GDM1 (cell line): ENCODE data around the gene TRIM31.

Source experiments
- DNase-seq: peaks from one replicate; lab custom pipeline; 2025; lab: John Stamatoyannopoulos, UW

The TRIM31 gene, protein sequence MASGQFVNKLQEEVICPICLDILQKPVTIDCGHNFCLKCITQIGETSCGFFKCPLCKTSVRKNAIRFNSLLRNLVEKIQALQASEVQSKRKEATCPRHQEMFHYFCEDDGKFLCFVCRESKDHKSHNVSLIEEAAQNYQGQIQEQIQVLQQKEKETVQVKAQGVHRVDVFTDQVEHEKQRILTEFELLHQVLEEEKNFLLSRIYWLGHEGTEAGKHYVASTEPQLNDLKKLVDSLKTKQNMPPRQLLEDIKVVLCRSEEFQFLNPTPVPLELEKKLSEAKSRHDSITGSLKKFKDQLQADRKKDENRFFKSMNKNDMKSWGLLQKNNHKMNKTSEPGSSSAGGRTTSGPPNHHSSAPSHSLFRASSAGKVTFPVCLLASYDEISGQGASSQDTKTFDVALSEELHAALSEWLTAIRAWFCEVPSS

DNA sequence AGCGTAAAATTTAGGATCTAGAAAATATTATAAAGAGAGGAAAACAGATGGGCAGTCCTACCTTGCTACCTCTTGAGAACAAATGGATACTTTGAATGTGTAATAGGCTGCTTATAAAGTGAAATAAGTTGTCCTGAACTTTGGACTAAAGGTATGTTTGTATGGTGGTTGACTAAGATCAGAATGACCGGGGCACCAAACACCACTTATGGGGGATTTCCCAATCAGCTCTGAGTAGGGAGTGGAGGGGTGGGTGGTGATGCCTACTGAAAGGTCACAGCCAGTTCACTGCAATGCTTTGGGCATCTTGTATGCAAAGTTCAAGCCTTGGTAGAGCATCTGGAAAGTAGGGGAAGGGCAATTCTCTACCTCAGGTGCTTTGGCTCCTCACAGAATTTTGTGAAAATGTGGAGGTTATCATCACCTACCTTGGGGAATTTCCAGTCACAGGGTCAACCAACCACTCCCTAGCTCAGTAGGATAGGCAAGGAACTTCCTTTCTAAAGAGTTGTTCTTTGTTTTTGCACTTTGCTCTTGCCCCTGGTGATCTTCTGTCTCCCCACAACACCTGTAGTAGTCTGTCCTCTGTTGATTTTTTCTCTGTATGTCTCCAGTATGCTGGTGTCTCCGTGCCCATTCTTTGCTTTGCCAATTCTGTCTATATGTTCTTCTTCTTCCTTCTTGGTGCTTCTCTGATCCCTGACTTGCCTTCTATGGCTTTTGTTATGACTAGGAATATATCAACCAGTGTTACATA lies at the start of gene TRIM31:
TRIM31 (minus strand) TSS at position 88 of the 757 bp plus-strand sequence. CDS start 285 bp downstream, outside the sequence.
- DNase-seq: no peak

GRCh38 chr6:30162265-30163089 lies 49.6 kb upstream of the TRIM31 start:
- no peak for DNase-seq

GRCh38 chr6:30160785-30161531 lies 48.1 kb upstream of the TRIM31 start, which contains the start of gene TRIM10:
TSS of gene TRIM10 (minus strand) at chr6:30161211. CDS start at chr6:30160858, 353 bp downstream.
- DNase-seq: no peak

DNA sequence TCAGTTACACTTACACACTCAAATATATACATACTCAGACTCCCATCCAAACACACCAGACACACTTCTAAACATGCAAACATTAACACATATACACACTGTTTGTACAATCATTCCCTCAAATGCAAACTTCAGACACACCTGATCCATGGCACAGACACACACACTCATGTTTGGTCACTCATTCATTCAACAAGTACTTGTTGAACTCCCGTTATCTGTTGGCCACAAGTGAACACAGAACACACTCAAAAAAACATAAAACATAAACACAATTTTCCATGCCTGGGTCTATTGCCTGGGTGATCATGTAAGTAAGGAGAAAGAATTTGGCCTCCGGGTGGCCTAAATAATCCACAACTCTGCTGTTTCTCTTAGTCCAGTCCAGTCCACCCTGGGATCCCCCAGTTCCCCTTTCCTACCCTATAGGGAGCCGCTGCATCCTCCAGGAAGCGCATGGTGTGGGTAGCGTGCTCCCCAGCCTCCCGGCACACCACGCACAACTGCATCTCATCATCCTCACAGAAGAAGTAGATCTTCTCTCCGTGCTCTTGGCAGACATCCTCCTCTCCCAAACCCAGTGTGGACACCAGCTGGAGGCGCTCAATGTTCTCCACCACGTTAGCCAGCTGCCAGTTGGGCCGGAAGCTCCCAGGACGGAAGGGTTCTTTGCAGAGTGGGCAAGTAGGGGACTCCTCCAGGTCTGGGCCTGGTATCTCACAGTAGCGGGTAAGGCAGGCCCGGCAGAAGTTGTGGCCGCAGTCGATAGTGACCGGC lies 47.3 kb upstream of the TRIM31 start:
- DNase-seq: no peak

DNA sequence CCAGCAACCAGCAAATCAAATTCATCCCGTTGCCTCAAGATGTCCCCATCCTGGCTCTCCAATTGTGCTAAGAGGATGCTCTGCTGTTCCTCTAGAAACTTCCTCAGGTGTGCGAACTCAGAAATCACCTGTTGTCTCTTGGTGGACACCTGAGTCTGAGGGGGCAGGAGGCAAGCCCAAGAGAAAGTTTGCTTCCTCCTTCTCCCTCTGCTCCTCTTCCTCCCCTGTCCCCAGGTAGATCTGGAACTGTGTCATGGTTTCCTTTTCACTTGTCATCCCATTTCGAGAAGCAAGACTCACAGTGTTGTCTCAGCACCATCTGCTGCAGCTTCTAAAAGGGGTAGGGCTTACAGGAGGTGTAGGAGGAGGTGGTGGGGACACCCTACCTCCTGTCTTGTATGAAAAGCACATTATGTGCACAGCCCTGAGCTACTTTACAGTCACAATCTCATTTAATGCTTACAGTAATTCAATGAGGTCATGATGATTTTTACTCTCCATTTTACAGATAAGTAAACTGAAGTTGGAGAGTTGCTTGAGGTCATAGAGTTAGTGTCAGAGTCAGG lies 45.7 kb upstream of the TRIM31 start:
- DNase-seq: no peak

DNA sequence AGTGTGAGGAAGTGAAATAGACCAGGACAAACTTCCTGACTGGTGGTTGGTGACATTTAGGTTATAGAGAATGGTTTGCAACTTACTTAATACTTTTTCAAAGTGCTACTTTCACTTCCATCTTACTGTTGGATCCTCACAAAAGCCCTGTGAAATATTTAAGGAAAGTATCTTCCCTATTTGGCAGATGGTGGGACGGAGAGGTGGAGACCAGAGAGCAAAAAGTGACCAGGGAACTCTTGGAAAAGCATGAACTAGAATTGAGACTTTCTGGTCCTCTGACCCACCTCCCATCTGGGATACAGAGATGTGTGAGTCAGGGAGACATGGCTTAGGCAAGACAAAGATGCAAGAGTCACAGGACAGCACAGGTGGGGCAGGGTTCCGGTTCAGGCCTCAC lies 45.1 kb upstream of the TRIM31 start:
- no peak for DNase-seq

- DNase-seq: no peak
These were observed 44.7 kb upstream of the TRIM31 start for GRCh38 chr6:30157581-30157980.

- no peak for DNase-seq
These were observed 43.9 kb upstream of the TRIM31 start for GRCh38 chr6:30156774-30157173.

GRCh38 chr6:30156262-30156599 lies 43.3 kb upstream of the TRIM31 start:
- no peak for DNase-seq

DNA sequence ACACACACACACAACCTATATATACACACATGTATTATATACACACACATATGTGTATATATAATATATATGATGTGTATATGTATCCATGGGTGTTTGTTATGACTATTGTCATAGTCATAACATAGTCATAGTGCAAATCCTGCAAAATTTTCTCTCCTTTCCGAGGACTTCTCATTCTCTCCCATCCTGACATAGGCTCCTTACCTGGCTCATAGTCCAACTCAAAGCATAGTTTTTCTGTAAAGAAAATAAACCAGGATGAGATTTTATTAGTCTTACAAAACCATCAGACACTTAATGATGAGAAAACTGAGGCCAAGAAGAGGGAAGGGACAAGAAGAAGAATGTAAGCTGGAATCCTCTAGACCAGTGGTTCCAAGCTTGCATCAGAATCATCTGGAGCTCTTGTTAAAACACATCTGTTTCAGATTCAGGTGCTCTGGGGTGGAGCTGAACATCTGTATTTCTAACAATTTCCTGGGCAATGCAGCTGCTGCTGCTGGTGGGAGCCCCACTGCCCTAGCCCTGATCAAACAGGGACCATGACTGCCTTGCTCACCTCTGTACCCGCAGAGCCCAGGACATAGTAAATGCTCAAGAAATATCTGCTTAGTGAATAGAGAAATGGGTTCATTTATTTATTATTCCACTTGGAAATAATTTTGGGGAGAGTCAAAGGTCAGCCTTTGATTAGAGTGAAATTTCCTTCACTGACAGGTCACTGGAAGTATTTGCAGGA lies 42.8 kb upstream of the TRIM31 start:
- DNase-seq: no peak

- no peak for DNase-seq
These were observed 42.0 kb upstream of the TRIM31 start for GRCh38 chr6:30154709-30155519.

- DNase-seq: no peak
These were observed 41.2 kb upstream of the TRIM31 start for GRCh38 chr6:30154061-30154460.

DNA sequence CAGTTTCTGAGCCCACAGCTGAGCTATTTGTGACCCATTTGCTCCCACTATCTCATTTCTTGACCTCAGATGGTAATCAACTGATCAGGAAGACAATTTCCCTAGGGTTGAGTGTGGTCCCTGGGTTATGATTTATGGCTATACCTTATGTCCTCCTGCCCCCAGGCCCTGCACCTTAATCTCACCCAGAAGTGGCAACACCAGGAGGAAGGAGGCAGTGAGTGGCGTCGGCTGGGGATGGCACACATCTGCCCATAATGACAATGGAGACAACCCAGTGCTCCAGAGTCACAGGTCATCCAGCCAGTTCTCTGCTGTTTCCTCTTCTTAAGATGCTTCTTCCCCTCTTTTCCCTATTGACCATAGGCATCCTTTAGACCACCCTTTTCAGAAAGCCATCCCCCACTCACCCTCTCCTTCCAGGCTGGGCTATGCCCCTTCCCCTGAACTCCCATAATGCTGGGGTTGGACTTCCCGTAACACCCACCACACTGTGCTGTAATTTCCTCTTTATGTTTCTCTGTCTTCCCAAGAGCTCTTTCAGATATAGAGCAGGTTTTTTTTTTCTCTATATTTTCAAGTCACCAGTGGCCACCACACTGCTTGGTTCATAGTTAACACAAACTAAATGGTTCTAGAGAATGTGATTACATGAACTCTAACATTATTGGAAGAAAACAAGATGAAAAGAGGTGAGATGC lies 40.2 kb upstream of the TRIM31 start:
- no peak for DNase-seq

DNA sequence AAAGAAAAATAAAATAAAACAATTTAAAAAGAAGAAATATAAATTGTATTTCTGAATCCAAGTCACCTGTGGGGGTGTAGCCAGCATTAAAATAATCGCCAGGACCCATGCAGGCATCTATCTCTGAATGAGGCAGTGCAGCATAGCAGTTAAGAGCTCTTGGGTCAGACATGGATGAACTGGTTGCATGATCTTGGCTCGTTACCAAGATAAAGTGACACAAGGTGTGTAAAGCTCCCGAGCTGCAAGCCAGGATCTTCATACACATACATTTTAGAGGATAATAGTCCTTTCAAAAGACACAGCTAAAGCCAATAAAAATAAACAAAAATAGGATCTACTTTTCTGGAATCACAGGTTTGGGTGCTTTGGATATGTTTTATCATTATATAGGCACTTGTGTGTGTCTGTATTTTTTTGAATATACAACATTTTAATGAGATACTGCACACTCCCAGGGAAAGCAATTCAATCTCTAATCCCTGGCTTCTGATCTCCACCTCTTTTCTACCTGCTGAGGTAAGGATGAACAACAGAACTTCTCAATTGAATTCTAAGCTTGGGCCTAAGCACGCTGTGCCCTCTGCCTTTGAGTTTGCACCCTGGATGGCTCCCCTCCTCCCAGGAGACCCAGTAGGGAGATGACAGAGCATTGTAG lies 39.3 kb upstream of the TRIM31 start:
- DNase-seq: no peak

- DNase-seq: peak; percentile 71
These were observed 38.7 kb upstream of the TRIM31 start for GRCh38 chr6:30151580-30151979.

DNA sequence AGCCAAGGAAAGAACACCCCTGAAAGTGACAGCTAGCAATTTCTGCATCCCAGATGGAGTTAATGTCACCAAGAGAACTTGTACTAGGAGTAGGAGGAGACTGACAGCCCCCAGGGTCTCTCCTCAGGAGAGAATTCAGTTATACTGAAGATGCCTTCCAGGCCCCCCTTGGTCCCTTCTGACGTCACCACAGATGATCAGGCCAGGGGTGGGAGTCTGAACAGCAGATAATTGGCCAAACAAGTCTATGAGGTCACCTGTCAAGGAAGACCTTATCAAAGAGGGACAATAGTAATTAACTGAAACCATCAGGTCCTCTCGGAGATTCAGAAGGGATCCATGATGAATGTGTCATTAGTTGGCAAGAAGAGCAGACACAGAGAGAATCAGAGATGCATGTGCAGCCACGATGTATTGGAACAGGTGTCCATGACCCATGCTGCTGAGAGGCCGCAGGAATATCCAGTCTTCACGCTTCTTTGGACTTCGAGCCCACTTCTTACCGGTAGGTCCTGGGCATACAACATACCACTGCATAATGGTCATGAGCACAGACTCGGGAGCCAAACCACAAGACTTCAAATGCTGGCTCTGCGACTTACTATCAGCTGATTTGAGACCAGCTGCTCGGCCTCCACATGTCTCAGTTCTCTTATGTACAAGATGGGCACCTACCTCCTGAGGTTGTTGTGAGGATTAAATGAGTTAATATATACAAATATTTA lies 37.9 kb upstream of the TRIM31 start:
- no peak for DNase-seq
